ENCODE measurements around the gene ACTR1A. TPM values are rescaled to one million over a fixed set of nuclear protein-coding genes. Genes with fewer than 3 reads are reported as not detected.
"Not testable (repeated sequence)": the region's sequence is repeated elsewhere in the genome, so short reads cannot be mapped to it uniquely, and the experiment has no call there.

The ACTR1A gene
- total RNA-seq: 164 TPM

- peak; percentile 97 for DNase-seq
These were observed at the start of gene ACTR1A for GRCh38 chr10:102502337-102503151. TSS of gene ACTR1A (minus strand) at chr10:102502712. CDS start at chr10:102502647, 65 bp downstream.

GRCh38 chr10:102550636-102551210, 48.2 kb upstream of the ACTR1A start:
- no peak for DNase-seq

GRCh38 chr10:102549549-102549948, 47.0 kb upstream of the ACTR1A start:
- no peak for DNase-seq

GRCh38 chr10:102546606-102547320, 44.3 kb upstream of the ACTR1A start:
- DNase-seq: no peak

- DNase-seq: peak; percentile 39
These were observed 43.5 kb upstream of the ACTR1A start for GRCh38 chr10:102545997-102546396.

GRCh38 chr10:102545265-102545871, 42.9 kb upstream of the ACTR1A start:
- DNase-seq: no peak

GRCh38 chr10:102542800-102543418, 40.4 kb upstream of the ACTR1A start:
- DNase-seq: no peak

- no peak for DNase-seq
These were observed 37.5 kb upstream of the ACTR1A start for GRCh38 chr10:102540023-102540422.

- DNase-seq: no peak
These were observed 36.3 kb upstream of the ACTR1A start for GRCh38 chr10:102538811-102539210.

- DNase-seq: no peak
These were observed 35.4 kb upstream of the ACTR1A start for GRCh38 chr10:102537948-102538347.

- DNase-seq: no peak
These were observed 34.9 kb upstream of the ACTR1A start for GRCh38 chr10:102537367-102537766.

GRCh38 chr10:102535481-102536147, 33.1 kb upstream of the ACTR1A start:
- DNase-seq: no peak

- not testable (repeated sequence) for DNase-seq
These were observed 32.5 kb upstream of the ACTR1A start for GRCh38 chr10:102534966-102535365.

- DNase-seq: no peak
These were observed 31.8 kb upstream of the ACTR1A start for GRCh38 chr10:102534333-102534732.

- no peak for DNase-seq
These were observed 25.0 kb upstream of the ACTR1A start for GRCh38 chr10:102527546-102527945.

- no peak for DNase-seq
These were observed 22.2 kb upstream of the ACTR1A start for GRCh38 chr10:102524746-102525145.

- DNase-seq: no peak
These were observed 20.9 kb upstream of the ACTR1A start for GRCh38 chr10:102523250-102524029.

- DNase-seq: no peak
These were observed 20.4 kb upstream of the ACTR1A start for GRCh38 chr10:102522874-102523249.

- DNase-seq: no peak
These were observed 16.8 kb upstream of the ACTR1A start for GRCh38 chr10:102519246-102519825.

- DNase-seq: no peak
These were observed 15.0 kb upstream of the ACTR1A start for GRCh38 chr10:102517553-102517952.

- no peak for DNase-seq
These were observed 13.2 kb upstream of the ACTR1A start for GRCh38 chr10:102515724-102516123.
